NCI-H526 treated with DMSO at 0.1 percent for 48 hours (cell line): ENCODE data around the gene GSK3B.
"Not testable (repeated sequence)": the region's sequence is repeated elsewhere in the genome, so short reads cannot be mapped to it uniquely, and the experiment has no call there.

Source experiments
- DNase-seq: peaks from one replicate; lab custom pipeline; 2025; lab: John Stamatoyannopoulos, UW

The GSK3B gene

DNA sequence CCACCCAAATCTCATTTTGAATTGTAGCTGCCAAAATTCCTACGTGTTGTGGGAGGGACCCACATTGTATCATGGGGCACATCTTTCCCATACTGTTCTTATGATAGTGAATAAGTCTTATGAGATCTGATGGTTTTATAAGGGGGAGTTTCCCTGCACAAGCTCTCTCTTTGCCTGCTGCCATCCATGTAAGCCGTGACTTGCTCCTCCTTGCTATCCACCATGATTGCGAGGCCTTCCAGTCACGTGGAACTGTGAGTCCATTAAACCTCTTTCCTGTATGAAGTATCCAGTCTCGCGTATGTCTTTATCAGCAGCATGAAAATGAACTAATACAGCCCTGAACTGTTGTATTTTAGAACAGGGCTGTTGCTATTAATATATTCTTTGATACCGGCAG is 40.6 kb downstream of the GSK3B start:
- DNase-seq = not testable (repeated sequence)

DNA sequence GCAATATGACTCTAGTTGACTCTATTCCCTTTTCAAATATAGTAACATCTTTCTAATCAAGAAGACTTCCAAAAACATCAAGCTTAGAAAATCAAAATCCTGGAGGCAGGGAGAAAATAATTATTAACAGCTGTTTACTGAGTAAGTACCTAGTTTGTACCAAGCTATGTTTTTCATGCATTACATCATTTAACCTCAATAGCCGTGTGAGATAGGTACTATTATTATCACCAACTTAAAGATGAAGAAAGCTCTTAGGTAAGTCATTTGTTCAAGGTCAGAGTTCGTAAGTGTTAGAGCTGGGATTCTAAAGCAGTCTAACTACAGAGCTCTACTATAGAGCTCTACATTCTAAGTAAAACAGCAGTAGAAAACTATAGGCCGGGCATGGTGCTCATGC is 41.6 kb downstream of the GSK3B start:
- DNase-seq = no peak

DNA sequence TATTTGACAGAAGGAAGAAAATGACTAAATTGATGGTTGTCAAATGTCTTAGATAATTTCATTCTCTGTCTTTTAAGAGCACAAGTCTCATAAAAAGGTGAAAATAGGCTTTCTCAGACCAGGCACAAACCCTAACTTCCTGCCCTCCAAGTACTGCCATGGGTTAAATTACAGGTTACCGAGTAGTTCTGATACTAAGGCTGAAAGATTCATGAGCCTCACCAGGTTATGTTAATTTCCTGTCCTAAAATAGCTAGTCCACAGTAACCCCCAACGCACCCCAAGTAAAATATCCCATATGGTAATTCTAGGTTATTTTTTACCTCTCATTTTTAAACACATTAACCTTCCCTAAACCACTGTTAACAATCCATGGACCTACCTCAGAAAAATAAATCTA is 42.0 kb downstream of the GSK3B start:
- no peak for DNase-seq

DNA sequence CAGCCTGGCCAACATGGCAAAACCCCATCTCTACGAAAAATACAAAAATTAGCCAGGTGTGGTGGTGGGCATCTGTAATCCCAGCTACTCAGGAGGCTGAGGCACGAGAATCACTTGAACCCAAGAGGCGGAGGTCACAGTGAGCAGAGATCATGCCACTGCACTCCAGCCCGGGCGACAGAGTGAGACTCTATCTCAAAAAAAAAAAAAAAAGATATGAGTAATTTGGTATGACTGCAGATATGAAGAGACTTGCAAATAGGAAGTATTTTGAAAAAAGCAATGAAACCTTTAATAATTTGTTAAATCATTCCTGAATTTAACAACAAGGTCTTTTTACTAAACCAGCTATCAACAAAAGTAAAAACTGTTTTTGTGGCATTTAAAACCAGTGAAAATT is 42.7 kb downstream of the GSK3B start:
- not testable (repeated sequence) for DNase-seq

DNA sequence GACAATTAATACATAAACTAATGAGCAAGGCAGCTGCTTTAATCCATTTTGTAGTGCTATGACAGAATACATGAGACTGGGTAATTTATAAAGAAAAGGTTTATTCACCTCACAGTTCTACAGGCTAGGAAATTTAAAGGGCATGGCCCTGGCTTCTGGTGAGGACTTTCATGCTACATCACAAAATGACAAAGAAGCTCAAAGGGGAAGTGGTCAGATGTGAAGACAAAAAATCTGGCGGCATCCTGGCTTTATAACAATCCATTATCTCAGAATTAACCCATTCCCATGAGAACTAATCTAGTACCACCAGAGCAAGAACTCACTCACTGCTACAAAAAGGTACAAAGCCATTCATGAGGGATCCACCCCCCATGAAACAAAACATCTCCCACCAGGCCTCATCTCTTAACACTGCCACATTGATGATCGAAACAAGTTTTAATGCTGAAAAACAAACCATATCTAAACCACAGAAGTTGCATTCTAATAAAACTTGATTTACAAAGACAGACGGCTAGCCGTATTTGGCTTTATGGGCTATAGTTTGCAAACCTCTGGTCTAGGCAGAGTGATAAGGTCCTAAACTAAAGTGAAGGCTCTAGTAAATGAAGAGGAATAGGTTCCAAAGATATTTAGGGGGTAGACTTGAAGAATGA is 44.2 kb downstream of the GSK3B start:
- no peak for DNase-seq

DNA sequence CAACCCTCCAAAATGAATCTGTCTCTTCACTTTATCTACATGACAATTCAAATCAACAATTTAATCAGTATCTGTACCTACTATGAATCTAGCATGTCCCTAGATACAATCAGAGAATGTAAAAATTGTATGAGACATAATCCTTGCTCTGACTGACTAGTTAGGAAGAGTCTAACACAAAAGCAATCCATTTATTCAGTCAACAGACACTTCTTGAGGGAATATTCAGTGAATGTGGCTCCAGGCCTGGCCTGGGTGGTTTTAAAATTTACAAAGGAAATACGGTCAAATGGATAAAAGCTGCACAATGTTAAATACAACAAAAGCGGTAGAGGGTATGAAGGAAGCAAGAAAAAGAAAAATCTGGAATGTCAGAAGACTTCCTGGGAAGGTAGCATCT is 45.2 kb downstream of the GSK3B start:
- no peak for DNase-seq

DNA sequence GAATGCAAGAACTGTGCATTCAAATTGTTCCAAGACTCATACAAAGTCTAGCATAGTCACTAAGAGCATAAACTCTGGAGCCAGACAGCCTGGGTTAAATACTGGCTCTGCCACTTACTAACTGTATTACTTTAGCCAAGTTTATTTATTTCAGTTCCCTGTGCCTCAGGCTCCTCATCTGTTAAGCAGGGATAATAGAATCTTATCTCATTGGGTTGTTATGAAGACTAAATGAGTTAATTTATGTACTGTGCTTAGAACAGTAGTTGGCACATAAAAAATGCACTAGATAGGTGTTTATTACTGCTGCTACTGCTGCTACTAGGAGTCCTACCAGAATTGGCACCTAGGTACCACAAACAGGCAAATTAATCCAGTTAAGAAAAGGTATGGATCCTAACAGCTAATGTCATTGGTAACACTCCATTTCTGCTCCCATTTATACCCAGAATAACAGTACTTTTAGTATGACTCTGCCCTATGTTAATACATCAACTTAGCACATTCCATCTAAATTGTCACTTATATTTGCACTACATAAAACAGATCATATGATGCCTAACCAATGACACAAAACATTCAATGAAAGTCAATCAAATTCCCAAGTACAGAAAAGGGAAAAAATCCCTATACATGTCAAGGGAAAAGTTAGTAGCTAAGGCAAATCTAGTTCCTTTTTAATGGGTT is 45.7 kb downstream of the GSK3B start:
- DNase-seq = no peak

DNA sequence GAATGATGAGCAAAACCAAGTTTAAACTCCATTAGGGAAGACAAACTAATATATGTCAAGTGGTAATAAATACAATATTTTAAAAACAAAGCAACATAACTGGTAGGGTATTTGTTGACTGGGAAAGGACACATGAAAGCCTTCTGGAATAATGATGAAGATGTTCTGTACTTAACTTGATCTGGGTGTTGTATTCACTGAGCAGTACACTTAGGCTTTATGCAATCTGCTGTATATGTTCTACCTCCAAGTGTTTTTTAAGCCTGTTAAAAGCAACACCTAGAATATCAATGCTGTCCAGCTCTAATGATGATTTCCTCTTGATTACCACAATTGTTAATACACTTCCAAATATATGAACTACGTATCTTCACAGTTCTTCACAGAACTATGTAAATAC is 46.6 kb downstream of the GSK3B start:
- DNase-seq = no peak

DNA sequence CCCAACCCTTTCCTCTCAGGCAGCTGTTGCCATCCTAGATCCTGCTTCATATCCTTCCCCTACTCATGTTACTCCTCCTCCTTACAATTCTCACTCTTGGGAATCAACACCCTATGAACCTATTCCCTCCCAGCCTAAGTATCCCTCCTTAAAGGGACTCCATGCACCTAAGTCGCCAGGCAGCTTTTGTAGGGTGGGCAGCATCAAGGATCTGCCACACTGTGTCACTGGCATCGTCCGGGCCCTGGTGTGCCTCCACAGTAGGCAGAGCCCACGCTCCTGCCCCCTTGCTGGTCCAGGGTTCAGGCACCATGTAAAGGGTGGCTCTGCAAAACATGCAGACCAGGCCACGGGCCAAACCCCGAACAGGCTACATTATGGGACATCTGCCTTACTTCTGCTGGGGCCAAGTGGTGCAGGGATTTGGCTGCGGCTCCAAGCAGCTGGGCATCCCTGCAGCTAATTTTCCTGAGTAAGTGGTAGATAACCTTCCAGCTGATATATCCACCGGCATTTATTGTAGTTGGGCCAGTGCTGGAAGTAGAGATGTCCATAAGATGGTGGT is 53.4 kb downstream of the GSK3B start:
- DNase-seq = no peak

DNA sequence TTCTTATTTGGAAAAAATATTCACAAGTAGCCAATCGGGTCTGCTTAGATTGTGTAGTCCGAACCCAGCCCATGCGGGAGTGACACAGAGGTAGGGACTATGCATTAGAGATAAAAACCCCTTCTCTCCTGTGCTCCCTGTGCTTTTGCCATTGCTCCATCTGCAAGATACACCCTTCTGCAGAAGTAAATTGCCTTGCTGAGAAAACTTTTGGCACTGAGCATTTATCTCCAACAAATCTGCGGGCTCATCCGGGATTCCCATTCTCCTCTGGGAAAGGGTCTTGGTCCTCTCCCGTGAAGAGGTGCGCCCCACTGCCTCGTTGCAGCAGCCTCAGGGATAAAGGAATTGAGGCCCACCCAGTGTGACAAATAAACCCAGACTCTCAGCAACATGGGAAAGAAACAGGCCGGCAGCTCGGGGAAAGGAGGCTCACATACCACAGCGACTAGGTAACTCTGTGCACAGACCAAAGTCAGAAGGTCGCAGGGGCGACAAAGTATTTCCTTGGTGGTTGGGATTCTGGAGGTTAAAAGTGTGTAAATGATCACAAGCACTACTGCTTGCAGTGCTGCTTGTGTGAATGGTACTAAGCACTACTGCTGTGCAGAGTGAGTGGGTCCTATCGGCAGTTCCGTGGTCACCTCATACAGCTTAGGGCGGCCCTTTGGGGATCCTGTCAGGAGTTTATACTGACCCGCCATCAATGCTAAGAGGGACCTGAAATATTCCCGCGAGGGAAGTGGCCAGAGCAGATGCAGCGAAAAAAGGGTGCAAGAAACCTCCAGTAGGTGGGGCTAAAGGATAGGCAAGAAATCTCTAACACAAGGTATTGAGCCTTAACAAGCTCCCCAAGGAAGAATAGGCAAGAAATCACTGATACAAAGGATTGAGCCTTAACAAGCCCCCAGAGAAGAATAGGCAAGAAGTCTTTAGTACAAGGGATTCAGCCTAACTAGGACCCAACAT is 54.3 kb downstream of the GSK3B start:
- DNase-seq = no peak

DNA sequence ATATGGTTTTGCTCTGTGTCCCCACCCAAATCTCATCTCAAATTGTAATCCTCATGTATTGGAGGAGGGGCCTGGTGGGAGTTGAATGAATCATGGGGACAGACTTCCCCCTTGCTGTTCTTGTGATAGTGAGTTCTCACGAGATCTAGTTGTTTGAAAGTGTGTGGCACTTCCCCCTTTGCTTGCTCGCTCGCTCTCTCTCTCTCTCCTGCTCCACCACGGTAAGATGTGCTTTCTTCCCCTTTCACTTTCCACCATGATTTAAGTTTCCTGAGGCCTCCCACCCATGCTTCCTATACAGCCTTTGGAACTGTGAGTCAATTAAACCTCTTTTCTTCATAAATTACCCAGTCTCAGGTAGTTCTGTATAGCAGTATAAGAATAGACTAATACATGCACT is 60.7 kb downstream of the GSK3B start:
- DNase-seq = no peak

DNA sequence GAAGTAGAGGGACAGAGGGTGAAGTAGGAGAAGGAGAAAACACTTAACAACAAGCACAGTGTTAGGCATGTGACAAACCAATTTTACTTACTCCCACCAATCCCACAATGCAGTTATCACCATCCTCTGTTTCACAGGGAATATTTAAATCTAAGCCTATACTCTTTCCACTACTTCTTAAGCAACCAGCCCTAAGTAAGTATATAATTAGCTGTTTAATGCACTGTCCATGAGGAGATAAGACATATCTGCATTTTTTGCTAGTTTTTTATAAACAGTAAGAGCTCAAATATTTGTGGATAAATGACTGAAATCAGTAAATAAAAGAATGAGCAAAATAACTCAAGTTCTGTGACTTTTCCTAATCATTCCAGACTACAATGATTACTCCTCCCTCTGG is 62.7 kb downstream of the GSK3B start:
- DNase-seq = no peak

DNA sequence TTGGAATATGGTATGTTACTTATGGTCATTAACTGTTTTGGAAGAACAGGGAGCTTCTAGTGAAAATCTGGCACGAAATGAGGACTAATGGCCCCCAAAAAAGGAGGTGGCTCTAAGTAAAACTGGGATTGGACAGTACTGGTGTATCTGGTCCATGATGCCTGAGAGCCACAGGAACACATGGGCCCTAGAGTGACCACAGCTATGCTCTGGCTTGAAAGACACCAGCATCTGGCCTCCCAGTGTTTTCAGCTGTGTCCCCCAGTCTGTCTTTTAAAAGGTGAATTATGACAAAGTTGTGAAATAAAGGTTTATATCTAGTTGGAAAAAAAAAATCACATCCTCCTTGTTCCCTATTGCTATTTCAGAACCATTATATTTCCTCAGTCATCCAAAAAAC is 64.5 kb downstream of the GSK3B start:
- DNase-seq = no peak

DNA sequence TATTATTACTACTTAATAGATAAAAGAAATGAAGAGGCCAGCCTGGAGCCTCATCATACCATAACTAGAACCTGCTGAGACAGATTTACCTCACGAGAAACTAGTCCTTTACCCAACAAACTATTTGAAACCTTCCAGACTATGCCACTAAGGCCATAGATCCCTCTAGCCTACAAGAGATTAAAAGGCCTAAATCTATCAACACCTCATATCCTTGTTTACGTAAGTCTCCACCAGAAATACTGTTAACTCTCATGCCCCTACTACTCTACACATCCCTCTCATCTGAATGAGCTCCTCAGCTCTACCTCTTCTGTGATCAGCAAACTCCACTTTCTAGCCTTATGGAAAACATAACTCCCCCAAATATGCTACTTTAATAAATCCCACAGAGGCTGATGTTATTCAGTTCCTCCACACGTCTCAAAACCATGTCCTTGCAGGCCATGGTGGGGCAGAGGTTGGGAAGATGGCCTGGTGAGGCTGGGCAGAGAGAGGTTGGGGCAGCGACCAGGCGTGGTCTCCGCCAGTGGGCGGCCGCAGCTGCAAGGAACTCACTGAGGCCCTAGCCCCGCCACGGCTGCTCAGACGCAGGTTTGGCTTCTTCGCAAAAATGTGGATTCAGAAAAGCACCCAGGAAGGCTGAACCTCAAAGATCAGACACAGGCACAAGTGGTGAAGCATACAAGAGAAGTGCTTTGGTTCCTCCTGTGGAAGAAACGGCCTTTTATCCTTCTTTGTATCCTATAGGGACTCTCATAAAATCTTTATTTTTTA is 65.8 kb downstream of the GSK3B start:
- DNase-seq = no peak

DNA sequence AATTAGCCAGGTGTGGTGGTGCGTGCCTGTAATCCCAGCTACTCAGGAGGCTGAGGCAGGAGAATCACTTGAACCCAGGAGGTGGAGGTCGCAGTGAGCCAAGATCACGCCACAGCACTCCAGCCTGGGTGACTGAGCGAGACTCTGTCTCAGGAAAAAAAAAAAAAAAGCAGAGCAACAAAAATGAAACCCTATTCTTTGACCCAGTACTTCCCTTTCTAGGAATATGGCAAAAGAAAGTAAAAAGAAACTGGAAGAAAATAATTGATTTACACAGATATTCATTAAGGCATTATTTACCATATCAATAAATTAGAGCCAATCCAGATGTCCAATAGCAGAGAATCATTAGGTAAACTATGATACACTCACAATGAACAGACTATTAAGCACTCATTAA is 67.0 kb downstream of the GSK3B start:
- no peak for DNase-seq

DNA sequence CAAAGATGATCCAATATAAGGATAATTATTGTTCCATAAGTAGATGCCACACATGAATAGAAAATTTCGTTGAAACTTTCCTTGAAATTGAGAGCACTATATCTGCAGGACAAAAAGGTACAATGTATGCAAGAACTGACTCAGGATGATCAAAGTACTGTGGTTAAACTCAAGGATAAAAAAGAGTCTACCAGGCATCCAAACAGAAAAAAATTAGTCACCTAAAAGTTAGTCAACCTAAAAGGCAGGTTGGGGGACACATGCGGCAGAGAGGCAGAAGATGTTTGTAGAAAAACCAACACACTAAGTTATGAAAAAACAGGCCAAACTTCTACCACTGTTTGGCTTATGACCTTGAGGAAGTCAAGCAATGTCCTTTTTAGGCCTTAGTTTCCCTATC is 68.7 kb downstream of the GSK3B start:
- DNase-seq = no peak

DNA sequence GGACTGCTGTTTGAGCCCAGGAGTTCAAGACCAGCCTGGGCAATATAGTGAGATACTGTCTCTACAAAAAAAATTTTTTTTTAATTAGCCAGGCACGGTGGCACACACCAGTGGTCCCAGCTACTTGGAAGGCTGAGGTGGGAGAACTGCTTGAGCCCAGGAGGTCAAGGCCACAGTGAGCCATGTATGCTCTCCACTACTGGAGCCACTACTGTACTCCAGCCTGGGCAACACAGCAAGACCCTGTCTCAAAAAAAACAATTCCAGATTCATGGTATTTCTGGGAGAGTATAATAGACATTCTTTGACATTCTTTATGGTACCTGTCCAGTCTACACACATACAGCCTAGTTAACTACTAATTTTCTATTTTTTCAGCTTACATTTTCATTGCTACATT is 70.1 kb downstream of the GSK3B start:
- no peak for DNase-seq

DNA sequence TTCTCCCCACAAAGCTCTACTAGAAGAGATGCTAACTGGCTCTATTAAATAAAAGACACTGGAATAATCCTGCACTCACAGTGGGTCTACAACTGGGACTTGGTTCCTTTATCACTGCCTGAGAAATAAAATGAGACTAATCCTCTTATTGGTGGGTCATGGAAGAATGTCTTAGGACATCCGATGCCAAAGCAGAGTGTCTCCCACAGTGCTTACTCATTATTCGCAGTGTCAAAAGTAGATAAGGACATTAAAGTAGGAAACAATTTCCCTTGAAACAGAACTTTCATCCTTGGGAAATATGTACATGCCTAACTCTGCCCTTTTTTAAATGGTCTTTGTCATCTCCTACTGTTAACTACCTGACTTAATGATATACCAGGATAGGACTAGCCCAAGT is 71.5 kb downstream of the GSK3B start:
- no peak for DNase-seq

DNA sequence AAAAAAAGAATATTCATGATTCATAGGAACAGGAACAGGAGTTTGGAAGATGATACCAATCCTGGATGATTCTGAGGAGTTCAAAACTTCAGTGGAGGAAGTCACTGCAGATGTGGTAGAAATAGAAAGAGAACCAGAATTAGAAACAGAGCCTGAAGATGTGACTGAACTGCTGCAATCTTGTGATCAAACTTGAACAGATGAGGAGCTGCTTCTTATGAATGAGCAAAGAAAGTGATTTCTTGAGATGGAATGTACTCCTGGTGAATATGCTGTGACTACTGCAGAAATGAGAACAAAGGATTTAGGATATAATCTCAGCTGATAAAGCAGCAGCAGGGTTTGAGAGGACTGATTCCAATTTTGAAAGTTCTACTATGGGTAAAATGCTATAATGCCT is 72.7 kb downstream of the GSK3B start:
- no peak for DNase-seq

DNA sequence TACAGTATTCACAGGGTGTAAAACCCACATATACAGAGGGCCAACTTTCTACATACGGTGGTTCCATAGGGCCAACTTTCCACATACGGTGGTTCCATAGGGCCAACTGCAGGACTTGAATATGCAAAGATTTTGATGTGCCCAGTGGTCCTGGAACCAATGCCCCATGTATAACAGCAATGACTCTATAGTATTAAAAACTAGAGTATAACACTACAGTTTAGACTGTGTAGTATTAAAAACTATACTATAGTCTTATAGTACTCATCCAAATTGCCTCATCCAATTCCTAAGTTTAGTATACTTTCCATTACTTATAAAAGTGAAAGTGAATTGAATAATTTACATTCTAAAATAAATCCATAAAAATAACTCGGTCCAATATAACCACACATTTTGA is 75.9 kb downstream of the GSK3B start:
- DNase-seq = no peak

DNA sequence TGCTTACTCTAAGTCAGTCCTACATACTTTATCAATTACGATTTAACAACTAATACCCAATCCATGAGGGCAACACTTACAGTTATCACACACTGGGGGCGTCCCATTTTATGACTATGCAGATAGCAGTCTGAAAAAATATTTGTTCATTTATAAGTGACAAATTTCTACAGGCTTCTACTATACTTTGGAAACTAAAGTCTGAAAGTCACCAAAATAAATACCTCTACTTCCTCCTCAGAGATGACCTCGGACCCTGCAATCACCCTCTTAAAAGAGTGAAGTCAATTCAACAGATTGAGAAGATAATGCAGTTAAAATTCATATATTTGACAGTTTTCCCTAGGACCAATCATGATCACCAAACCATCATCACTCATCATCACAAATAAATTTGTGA is 76.6 kb downstream of the GSK3B start:
- DNase-seq = no peak

DNA sequence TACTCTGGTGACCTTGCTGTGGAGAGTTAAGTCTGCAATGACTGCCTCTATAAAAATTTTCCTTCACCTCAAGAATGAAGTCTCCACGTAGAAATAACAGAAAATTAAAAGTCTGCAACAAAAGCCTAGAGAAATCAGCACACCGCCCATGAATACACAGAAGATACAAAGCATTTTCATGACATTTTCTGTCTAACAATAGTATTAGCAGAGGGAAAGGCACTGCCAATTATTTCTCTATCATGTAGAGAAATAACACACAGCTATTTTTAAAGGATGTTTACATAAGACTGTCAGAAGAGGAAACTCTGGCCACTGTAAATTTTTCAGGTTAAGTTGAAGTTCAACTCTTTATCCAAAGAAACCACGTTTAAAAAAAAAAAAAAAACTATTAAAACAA is 80.8 kb downstream of the GSK3B start:
- no peak for DNase-seq
